ENCODE results near the gene ZNF235. TPM values are rescaled to one million over a fixed set of nuclear protein-coding genes. Genes with fewer than 3 reads are reported as not detected.
A peak's percentile ranks its signal among the peaks of the same experiment; 100 is the strongest.
"Not testable (repeated sequence)": the region's sequence is repeated elsewhere in the genome, so short reads cannot be mapped to it uniquely, and the experiment has no call there.

Gene ZNF235
- total RNA-seq, 1 donor from 2014 or later, result 3.1 TPM

GRCh38 chr19:44284968-44285367 lies 19.9 kb downstream of the ZNF235 start:
- Mint-ChIP-seq H3K27me3 (no peaks in the 10 kb centered on the region), H3K9me3 (peaks cover 38% of the 10 kb centered on the region), H3K4me1 (no peaks in the 10 kb centered on the region), H3K4me3 (no peak overlapping the region), H3K27ac (no peak overlapping the region), H3K36me3 (ENCODE audit: low read depth) (peaks cover 36% of the 10 kb centered on the region)
- intact Hi-C loops (cut with micrococcal nuclease), result no loop called here
- no peak for DNase-seq

DNA sequence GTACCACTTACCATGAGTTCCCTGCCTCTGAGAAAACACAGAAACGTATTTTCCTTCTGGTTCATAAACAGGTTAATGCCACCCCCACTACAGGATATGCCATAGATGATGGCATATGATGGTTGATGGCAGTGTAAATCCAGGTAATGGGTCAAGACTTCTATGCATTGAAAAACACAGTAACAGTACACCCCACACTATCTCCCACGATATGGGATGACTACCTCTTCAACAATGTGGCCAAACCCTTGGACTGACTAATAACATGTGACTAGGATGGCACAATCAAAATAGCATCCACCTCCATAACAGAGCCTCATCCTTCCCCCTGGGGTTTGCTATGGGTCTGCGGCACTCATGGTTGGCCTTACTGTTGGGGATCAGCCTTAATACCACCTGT lies 22.0 kb downstream of the ZNF235 start:
- no peak overlapping the region for H3K4me3 Mint-ChIP-seq
- H3K9me3 Mint-ChIP-seq, result peaks cover 39% of the 10 kb centered on the region
- H3K27ac Mint-ChIP-seq, result no peak overlapping the region
- H3K36me3 Mint-ChIP-seq (ENCODE audit: low read depth), result peaks cover 14% of the 10 kb centered on the region
- H3K4me1 Mint-ChIP-seq, result no peaks in the 10 kb centered on the region
- intact Hi-C loops (cut with micrococcal nuclease), result no loop called here
- DNase-seq, result no peak
- no peaks in the 10 kb centered on the region for H3K27me3 Mint-ChIP-seq

GRCh38 chr19:44280916-44281315 lies 23.9 kb downstream of the ZNF235 start:
- no peaks in the 10 kb centered on the region for H3K27me3 Mint-ChIP-seq
- H3K4me3 Mint-ChIP-seq, result no peak overlapping the region
- H3K4me1 Mint-ChIP-seq, result no peaks in the 10 kb centered on the region
- peaks cover 39% of the 10 kb centered on the region for H3K9me3 Mint-ChIP-seq
- no peak for DNase-seq
- intact Hi-C loops (cut with micrococcal nuclease), result no loop called here
- no peak overlapping the region for H3K27ac Mint-ChIP-seq
- H3K36me3 Mint-ChIP-seq (ENCODE audit: low read depth), result peaks cover 6% of the 10 kb centered on the region

DNA sequence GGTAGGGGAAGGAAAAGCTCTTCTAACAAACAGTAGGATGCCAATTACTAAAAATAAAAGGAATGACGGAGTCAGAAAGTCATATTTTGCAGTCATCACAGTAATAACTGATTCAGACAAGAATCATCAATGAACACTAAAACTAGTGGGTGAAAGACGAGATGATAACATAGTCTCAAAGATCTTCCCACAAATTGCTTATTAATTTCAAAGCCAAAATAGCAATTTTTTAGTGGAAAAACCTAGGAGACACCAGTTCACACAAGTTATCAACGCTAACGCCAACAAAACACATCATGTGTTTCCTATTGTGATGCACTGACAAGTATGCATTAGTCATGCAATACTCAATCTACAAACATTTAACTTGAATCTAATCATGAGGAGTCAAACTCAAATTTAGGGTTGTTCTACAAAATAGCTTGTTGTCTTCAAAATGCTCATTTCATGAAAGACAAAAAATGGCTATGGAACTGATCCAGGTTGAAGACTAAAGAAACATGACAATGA lies 26.6 kb downstream of the ZNF235 start:
- Mint-ChIP-seq H3K27ac (no peak overlapping the region), H3K4me1 (no peaks in the 10 kb centered on the region), H3K9me3 (peaks cover 41% of the 10 kb centered on the region), H3K4me3 (no peak overlapping the region), H3K27me3 (no peaks in the 10 kb centered on the region), H3K36me3 (ENCODE audit: low read depth) (peaks cover 3% of the 10 kb centered on the region)
- intact Hi-C loops (cut with micrococcal nuclease), result no loop called here
- no peak for DNase-seq

DNA sequence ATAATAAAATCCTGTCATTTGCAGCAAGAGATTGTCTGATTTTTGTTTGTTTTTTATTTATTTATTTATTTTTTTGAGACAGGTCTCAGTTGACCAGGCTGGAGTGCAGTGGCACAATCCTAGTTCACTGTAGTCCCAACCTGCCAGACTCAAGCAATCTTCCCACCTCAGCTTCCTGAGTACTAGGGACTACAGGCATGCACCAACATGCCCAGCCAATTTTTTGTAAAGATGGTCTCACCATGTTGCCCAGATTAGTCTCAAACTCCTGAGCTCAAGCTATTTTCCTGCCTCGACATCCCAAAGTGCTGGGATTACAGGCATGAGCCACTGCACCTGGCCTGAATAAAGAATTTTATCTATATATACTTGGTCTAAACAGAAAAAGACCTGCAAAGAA lies 27.5 kb downstream of the ZNF235 start:
- Mint-ChIP-seq H3K36me3 (ENCODE audit: low read depth) (peaks cover 3% of the 10 kb centered on the region), H3K27ac (no peak overlapping the region), H3K4me3 (no peak overlapping the region), H3K9me3 (peaks cover 41% of the 10 kb centered on the region), H3K4me1 (no peaks in the 10 kb centered on the region), H3K27me3 (no peaks in the 10 kb centered on the region)
- no peak for DNase-seq
- intact Hi-C loops (cut with micrococcal nuclease), result no loop called here

DNA sequence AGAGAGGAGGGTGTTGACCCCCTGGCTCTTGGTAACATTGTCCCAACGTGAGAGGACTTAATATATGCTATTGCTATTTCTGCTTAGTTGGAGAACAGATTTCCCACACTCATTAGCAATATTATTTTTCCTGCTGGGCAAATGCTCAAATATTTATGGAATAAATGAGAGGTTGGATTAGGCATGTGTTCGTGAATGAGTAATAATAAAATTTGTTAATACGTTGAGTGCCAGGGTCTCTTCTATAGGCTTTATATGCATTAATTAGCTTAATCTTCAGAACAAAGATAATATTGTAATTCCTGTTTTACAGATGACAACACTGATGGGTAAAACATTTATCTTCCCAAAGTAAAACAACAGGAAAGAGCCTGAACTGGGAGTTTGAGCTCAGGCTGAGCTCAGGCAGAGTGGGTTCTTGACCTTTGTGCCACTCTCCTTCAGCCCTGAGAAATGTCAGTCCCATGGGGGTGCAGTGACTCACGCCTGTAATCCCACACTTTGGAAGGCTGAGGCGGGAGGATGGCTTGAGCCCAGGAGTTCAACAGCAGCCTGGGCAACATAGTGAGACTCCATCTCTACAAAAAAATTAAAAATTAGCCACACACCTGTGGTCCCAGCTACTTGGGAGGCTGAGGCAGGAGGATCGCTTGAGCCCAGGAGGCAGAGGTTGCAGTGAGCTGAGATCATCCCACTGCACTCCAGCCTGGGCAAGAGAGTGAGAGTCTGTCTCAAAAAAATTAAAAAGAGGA lies 44.0 kb downstream of the ZNF235 start:
- peaks cover 3% of the 10 kb centered on the region for H3K4me1 Mint-ChIP-seq
- H3K9me3 Mint-ChIP-seq, result peaks cover 36% of the 10 kb centered on the region
- no peaks in the 10 kb centered on the region for H3K27me3 Mint-ChIP-seq
- intact Hi-C loops (cut with micrococcal nuclease), result no loop called here
- H3K4me3 Mint-ChIP-seq, result peak overlapping the region; percentile 71
- H3K27ac Mint-ChIP-seq, result no peak overlapping the region
- DNase-seq, result no peak
- peaks cover 2% of the 10 kb centered on the region for H3K36me3 Mint-ChIP-seq (ENCODE audit: low read depth)

GRCh38 chr19:44260343-44260681 lies 44.5 kb downstream of the ZNF235 start:
- H3K4me3 Mint-ChIP-seq, result peak overlapping the region; percentile 71
- H3K4me1 Mint-ChIP-seq, result peaks cover 3% of the 10 kb centered on the region
- no peak for DNase-seq
- intact Hi-C loops (cut with micrococcal nuclease), result no loop called here
- no peaks in the 10 kb centered on the region for H3K27me3 Mint-ChIP-seq
- peaks cover 2% of the 10 kb centered on the region for H3K36me3 Mint-ChIP-seq (ENCODE audit: low read depth)
- peaks cover 33% of the 10 kb centered on the region for H3K9me3 Mint-ChIP-seq
- no peak overlapping the region for H3K27ac Mint-ChIP-seq

GRCh38 chr19:44258835-44259413 lies 45.9 kb downstream of the ZNF235 start:
- Mint-ChIP-seq H3K36me3 (ENCODE audit: low read depth) (peaks cover 2% of the 10 kb centered on the region), H3K27me3 (no peaks in the 10 kb centered on the region), H3K9me3 (peaks cover 39% of the 10 kb centered on the region), H3K27ac (no peak overlapping the region), H3K4me3 (no peak overlapping the region), H3K4me1 (peaks cover 3% of the 10 kb centered on the region)
- intact Hi-C loops (cut with micrococcal nuclease), result no loop called here
- no peak for DNase-seq

- Mint-ChIP-seq H3K27ac (no peak overlapping the region), H3K4me1 (peaks cover 3% of the 10 kb centered on the region), H3K4me3 (no peak overlapping the region), H3K36me3 (ENCODE audit: low read depth) (peaks cover 2% of the 10 kb centered on the region), H3K27me3 (no peaks in the 10 kb centered on the region), H3K9me3 (peaks cover 37% of the 10 kb centered on the region)
- no peak for DNase-seq
- intact Hi-C loops (cut with micrococcal nuclease), result no loop called here
These were observed 46.7 kb downstream of the ZNF235 start for GRCh38 chr19:44258136-44258535.

DNA sequence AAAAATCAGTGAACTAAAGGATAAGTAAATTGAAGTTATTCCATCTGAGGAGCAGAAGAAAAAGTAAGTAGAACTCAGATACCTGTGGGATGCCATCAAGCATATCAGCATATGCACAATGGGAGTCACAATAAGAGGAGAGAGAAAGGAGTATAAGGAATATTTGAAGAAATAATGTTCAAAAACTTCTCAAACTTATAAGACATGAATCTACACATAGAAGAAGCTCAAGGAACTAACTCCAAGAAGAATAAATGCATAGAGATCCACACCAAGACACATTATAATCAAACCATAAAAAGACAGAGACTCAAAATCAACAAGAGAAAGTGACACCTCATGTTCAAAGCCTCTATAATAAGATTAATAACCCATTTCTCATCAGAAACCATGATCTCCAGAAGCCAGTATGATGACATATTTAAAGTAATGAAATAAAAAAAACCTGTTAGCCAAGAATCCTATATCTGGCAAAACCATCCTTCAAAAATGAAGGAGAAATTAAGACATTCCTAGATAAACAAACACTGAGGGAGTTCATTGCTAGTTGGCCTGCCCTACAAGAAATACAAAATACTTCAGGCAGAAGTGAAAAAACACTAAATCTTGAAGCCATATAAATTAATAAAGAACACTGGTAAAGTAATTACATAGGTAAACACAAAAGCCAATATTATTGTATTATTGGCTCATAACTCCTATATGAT lies 49.0 kb downstream of the ZNF235 start:
- peaks cover 43% of the 10 kb centered on the region for H3K9me3 Mint-ChIP-seq
- no peak overlapping the region for H3K4me3 Mint-ChIP-seq
- no peaks in the 10 kb centered on the region for H3K27me3 Mint-ChIP-seq
- no peak overlapping the region for H3K27ac Mint-ChIP-seq
- intact Hi-C loops (cut with micrococcal nuclease), result no loop called here
- H3K36me3 Mint-ChIP-seq (ENCODE audit: low read depth), result peaks cover 4% of the 10 kb centered on the region
- peaks cover 3% of the 10 kb centered on the region for H3K4me1 Mint-ChIP-seq
- DNase-seq, result no peak

GRCh38 chr19:44254496-44254895 lies 50.3 kb downstream of the ZNF235 start:
- Mint-ChIP-seq H3K27me3 (no peaks in the 10 kb centered on the region), H3K4me1 (no peaks in the 10 kb centered on the region), H3K36me3 (ENCODE audit: low read depth) (peaks cover 11% of the 10 kb centered on the region), H3K9me3 (peaks cover 48% of the 10 kb centered on the region), H3K27ac (no peak overlapping the region), H3K4me3 (no peak overlapping the region)
- DNase-seq, result no peak
- intact Hi-C loops (cut with micrococcal nuclease), result no loop called here

DNA sequence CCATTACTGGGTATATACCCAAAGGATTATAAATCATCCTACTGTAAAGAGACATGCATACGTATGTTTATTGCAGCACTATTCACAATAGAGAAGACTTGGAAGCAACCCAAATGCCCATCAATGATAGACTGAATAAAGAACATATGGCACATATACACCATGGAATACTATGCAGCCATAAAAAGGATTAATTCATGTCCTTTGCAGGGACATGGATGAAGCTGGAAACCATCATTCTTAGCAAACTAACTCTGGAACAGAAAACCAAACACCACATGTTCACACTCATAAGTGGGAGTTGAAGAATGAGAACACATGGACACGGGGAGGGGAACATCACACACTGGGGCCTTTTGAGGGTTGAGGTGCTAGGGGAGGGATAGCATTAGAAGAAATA lies 51.4 kb downstream of the ZNF235 start:
- intact Hi-C loops (cut with micrococcal nuclease); H3K4me1 Mint-ChIP-seq; H3K4me3 Mint-ChIP-seq; H3K27ac Mint-ChIP-seq; DNase-seq; H3K27me3 Mint-ChIP-seq: not testable (repeated sequence)
- Mint-ChIP-seq H3K9me3 (peaks cover 45% of the 10 kb centered on the region), H3K36me3 (ENCODE audit: low read depth) (peaks cover 11% of the 10 kb centered on the region)

DNA sequence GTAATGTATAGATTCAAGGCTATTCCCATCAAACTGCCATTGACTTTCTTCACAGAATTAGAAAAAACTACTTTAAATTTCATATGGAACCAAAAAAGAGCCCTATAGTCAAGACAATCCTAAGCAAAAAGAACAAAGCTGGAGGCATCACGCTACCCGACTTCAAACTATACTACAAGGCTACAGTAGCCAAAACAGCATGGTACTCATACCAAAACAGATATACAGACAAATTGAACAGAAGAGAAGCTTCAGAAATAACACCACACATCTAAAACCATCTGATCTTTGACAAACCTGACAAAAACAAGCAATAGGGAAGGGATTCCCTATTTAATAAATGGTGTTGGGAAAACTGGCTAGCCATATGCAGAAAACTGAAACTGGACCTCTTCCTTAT lies 52.5 kb downstream of the ZNF235 start:
- H3K27ac Mint-ChIP-seq; intact Hi-C loops (cut with micrococcal nuclease); H3K4me1 Mint-ChIP-seq; DNase-seq; H3K4me3 Mint-ChIP-seq; H3K27me3 Mint-ChIP-seq: not testable (repeated sequence)
- H3K9me3 Mint-ChIP-seq, result peaks cover 41% of the 10 kb centered on the region
- H3K36me3 Mint-ChIP-seq (ENCODE audit: low read depth), result peaks cover 11% of the 10 kb centered on the region

DNA sequence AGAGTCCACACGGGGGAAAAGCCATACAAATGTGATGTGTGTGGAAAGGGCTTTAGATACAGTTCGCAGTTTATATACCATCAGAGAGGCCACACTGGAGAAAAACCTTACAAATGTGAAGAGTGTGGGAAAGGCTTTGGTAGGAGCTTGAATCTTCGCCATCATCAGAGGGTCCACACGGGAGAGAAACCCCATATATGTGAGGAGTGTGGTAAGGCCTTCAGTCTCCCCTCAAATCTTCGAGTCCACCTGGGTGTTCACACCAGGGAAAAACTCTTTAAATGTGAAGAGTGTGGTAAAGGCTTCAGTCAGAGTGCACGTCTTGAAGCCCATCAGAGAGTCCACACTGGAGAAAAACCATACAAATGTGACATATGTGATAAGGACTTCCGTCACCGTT lies 68.4 kb downstream of the ZNF235 start:
- Mint-ChIP-seq H3K27ac (no peak overlapping the region), H3K27me3 (no peaks in the 10 kb centered on the region), H3K4me3 (no peak overlapping the region), H3K9me3 (peaks cover 48% of the 10 kb centered on the region), H3K36me3 (ENCODE audit: low read depth) (peaks cover 72% of the 10 kb centered on the region), H3K4me1 (no peaks in the 10 kb centered on the region)
- intact Hi-C loops (cut with micrococcal nuclease), result no loop called here
- no peak for DNase-seq
